GM21390 (cell line): Measurements from ENCODE around the gene ARHGAP27.
"Not testable (repeated sequence)": the region's sequence is repeated elsewhere in the genome, so short reads cannot be mapped to it uniquely, and the experiment has no call there.

ENCODE experiments used
- ATAC-seq: cut with Tn5 transposase; IDR thresholded peaks from one replicate; pipeline ENCODE4 v1.9.1; 2021; ENCODE audit not compliant: unreplicated experiment

Gene ARHGAP27

DNA sequence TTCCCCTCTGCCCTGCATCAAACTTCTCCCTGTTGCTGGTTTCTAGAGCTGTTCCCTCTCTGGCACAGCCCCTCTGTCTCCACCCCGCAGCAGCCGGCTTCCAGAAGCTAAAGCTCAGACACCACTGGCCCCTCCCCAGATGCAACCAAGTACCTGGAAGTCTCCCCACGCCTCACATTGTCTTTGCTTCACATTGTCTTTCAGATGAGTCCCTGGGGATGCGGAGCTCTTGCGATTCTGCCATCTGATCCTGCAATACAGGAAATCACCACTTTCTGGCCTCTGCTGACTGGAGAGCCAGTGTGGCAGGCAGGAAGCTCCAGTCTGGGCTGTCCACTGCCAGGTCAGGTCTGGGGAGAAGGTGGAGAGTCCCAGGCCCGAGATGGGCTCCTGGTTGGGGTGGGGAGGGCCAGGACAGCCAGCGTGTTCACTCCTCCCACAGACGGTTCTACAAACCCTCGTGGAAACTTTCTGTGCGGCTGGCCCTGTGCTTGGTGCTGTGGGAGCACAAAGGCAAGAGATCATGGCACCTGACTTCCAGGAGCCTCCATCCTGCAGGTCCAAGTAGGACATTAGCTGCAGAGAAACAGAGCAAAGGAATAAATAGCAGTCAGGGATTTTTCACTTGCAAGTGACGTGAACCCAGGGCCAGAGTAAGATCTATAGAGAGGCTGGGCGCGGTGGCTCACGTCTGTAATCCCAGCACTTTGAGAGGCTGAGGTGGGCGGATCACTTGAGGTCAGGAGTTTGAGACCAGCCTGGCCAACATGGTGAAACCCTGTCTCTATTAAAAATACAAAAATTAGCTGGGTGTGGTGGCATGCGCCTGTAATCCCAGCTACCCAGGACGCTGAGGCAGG lies 67.9 kb downstream of the ARHGAP27 start:
- no peak for ATAC-seq

GRCh38 chr17:45363498-45363897 lies 69.2 kb downstream of the ARHGAP27 start:
- ATAC-seq, result no peak

DNA sequence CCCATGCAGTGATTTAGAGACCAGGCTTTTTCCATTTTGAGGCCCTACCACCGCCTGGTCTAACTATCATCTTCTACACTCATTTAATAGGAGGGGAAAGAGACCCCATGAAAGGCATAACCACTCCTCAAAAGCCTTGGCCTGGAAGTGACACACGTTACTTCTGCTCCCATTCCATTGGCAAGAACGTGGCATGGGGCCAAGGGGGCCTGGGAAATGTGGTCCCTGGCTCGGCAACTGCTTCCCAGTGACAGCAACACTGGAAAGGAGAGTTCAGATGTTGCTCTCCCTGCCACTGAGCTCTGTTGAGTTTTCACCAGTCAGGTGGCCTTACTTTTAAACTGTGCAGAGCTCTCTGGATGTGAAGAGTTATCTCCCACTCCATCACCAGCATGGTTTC lies 70.7 kb downstream of the ARHGAP27 start:
- no peak for ATAC-seq

DNA sequence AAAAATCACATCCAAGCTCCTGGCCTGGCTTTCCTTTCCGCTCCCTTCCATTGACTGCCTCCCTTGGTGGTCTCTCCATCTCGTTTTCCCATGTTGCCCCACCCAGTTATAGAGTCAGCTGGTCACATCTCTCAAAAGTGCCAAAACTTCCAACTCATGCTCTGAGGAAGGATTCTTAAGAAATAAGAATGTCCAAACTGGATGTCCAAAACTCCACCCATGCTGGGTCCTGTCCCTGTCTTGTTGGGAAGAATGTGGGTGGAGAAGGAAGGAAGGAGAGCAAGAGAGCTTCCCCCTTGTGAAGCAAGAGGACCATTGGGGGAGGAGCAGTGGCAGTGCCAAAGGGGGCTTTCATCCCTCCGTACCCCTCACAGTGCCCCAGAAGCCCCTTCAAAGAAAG lies 71.2 kb downstream of the ARHGAP27 start:
- ATAC-seq, result no peak

DNA sequence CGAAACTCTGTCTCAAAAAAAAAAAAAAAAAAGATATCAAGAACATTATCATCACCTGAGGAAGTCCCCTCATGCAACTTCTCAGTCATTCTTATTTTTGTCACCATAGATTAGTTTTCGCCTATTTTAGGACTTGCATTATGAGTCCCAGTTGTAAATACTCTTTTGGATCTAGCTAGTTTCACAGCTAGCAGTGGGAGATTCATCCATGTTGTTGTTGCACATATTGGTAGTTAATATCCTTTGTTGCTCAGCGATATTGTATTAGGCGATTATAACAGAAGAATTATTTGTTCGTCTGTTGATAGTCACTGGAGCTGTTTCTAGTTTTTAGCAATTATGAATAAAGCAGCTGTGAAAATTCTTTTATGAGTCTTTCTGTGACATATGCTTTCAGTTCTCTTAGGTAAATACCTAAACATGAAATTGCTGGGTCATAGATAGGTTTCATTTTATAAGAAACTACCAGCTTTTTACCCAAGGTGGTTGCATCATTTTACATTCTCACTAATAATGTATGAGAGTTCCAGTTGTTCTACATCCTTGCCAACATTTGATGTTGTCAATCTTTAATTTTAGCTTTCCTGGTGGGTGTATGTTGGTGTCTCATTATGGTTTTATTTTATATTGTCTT lies 75.2 kb downstream of the ARHGAP27 start:
- ATAC-seq, result no peak

GRCh38 chr17:45355087-45355486 lies 77.6 kb downstream of the ARHGAP27 start:
- ATAC-seq, result no peak

DNA sequence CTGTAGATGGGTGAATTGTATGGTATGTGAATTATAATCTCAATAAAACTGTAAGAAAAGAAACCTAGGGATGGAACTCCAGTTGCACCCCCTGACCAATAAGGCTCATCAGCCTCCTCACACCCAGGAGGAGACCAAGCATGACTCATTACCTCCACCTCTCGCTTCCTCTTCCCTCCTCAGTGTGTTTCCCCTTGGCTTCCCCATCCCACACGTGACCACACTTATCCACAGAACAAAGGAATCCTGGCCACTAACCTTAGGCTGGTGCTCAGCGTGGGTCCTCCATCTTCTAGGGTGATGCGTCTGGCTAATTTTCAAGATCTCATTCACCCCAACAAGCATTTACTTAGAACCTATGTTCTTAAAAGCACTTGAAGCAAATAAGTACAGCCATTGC lies 79.6 kb downstream of the ARHGAP27 start:
- ATAC-seq, result no peak

DNA sequence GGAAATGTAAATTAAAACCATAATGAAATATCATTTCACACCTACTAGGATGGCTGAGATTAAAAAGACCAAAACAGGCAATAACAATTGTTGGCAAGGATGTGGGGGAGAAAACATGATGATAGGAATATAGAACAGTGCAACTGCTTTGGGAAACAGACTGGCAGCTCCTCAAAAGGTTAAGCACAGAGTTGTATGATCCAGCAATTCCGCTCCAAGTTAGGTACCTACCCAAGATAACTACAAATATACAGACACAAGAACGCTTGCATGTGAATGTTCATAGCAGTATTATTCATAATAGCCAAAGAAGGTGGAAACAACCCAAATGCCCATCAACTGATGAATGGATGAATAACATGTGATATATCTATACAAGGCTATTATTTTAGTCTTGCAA lies 80.8 kb downstream of the ARHGAP27 start:
- no peak for ATAC-seq

- ATAC-seq, result no peak
These were observed 85.2 kb downstream of the ARHGAP27 start for GRCh38 chr17:45347444-45347843.

GRCh38 chr17:45346216-45347015 lies 86.3 kb downstream of the ARHGAP27 start:
- ATAC-seq, result no peak

GRCh38 chr17:45345554-45346215 lies 87.0 kb downstream of the ARHGAP27 start:
- ATAC-seq, result no peak

GRCh38 chr17:45345246-45345553 lies 87.5 kb downstream of the ARHGAP27 start:
- no peak for ATAC-seq

DNA sequence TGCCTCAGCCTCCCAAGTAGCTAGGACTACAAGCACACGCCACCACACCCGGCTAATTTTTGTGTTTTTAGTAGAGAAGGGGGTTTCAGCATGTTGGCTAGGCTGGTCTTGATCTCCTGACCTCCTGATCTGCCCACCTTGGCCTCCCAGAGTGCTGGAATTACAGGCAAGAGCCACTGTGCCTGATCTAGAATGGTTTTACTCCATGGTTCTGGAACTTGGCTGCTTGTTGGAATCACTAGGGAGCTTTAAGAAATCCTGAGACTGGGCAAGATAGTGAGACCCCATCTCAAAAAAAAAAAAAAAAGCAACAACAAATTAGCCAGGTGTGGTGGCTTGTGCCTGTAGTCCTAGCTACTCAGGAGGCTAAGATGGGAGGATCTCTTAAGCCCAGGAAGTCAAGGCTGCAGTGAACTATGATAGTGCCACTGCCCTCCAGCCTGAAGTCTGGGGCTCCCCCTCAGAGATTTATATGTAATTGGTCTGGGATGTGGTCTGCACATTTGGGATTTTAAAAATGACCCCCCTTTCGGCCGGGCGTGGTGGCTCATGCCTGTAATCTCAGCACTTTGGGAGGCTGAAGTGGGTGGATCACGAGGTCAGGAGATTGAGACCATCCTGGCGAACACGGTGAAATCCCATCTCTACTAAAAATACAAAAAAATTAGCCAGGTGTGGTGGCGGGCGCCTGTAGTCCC lies 88.6 kb downstream of the ARHGAP27 start:
- not testable (repeated sequence) for ATAC-seq
